ENCODE data around the gene SCPEP1. TPM values are rescaled to one million over a fixed set of nuclear protein-coding genes. Genes with fewer than 3 reads are reported as not detected.

The SCPEP1 gene
- total and polyA plus RNA-seq, 2 of the 13 experiments (the other 11 are each of a cell fraction or from before 2014, with no cell fraction given) = 24.3 to 27.3 TPM

DNA sequence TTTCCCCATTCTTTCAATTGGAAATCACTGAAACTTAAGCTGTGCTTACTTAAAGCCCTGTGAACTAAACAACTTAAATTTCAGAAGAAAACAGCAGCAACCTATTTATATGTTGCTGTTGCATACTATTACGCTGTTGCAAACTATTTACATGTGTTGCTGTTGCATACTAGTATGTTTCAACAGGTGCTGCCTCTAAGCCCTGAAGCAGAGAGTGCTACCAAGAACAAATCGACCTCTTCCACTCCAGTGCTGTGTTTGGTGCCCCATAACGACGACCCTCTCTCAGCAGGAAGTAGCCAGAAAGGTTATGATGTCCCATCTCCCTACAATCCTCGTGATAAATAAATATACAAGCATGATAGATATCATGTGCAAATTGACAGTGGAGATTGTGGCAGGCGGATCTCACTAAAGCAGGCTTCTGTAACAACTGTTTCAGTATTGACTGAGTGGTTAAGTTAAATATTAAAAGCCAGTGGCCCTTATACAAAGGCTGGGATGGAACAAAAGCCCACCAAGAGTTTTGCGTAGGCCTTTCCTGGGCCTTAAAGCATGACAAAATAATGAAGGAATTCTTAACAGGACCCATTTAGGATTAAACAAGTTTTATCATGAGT lies 5.7 kb upstream of the SCPEP1 start (continued):
- TF ChIP-seq, protein P1, sequence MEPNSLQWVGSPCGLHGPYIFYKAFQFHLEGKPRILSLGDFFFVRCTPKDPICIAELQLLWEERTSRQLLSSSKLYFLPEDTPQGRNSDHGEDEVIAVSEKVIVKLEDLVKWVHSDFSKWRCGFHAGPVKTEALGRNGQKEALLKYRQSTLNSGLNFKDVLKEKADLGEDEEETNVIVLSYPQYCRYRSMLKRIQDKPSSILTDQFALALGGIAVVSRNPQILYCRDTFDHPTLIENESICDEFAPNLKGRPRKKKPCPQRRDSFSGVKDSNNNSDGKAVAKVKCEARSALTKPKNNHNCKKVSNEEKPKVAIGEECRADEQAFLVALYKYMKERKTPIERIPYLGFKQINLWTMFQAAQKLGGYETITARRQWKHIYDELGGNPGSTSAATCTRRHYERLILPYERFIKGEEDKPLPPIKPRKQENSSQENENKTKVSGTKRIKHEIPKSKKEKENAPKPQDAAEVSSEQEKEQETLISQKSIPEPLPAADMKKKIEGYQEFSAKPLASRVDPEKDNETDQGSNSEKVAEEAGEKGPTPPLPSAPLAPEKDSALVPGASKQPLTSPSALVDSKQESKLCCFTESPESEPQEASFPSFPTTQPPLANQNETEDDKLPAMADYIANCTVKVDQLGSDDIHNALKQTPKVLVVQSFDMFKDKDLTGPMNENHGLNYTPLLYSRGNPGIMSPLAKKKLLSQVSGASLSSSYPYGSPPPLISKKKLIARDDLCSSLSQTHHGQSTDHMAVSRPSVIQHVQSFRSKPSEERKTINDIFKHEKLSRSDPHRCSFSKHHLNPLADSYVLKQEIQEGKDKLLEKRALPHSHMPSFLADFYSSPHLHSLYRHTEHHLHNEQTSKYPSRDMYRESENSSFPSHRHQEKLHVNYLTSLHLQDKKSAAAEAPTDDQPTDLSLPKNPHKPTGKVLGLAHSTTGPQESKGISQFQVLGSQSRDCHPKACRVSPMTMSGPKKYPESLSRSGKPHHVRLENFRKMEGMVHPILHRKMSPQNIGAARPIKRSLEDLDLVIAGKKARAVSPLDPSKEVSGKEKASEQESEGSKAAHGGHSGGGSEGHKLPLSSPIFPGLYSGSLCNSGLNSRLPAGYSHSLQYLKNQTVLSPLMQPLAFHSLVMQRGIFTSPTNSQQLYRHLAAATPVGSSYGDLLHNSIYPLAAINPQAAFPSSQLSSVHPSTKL (CRISPR knock-in tag; IDR thresholded peaks at IDR 0.05) = 0 out of 2 replicates have a peak, but pooled peaks have one; percentile 16
- TF ChIP-seq FOXA1 (IDR thresholded peaks at IDR 0.05) (no peak), FOXA1 (CRISPR knock-in tag; IDR thresholded peaks at IDR 0.05) (peak; percentile 41), IKZF4 (CRISPR knock-in tag; IDR thresholded peaks at IDR 0.05; ENCODE audit: borderline replicate concordance, low read depth, not compliant biosample characterization) (no peak), GTF3A (CRISPR knock-in tag; conservative IDR thresholded peaks at IDR 0.05) (no peak), SRF (IDR thresholded peaks at IDR 0.05; ENCODE audit: low read depth, low read length) (no peak), MIXL1 (CRISPR knock-in tag; IDR thresholded peaks at IDR 0.05) (no peak), TBP (CRISPR knock-in tag; IDR thresholded peaks at IDR 0.05) (no peak), ZNF232 (CRISPR knock-in tag; IDR thresholded peaks at IDR 0.05; ENCODE audit: borderline replicate concordance) (no peak), PLRG1 (conservative IDR thresholded peaks at IDR 0.05) (no peak), ATAD3A (CRISPR knock-in tag; IDR thresholded peaks at IDR 0.05) (no peak), ZNF660 (CRISPR knock-in tag; IDR thresholded peaks at IDR 0.05; ENCODE audit: borderline replicate concordance, low read depth) (no peak), NR2F6 (IDR thresholded peaks at IDR 0.05) (no peak), NR2F6 (CRISPR knock-in tag; IDR thresholded peaks at IDR 0.05) (no peak), ZNF251 (CRISPR knock-in tag; IDR thresholded peaks at IDR 0.05) (no peak), SOX13 (IDR thresholded peaks at IDR 0.05) (no peak), SOX13 (CRISPR knock-in tag; conservative IDR thresholded peaks at IDR 0.05 in 1 of 2, IDR thresholded peaks at IDR 0.05 in 1 of 2) (0 out of 4 replicates have a peak, but pooled peaks of 1 of the 2 experiments have one; percentile 10)
- TF ChIP-seq, protein P2, sequence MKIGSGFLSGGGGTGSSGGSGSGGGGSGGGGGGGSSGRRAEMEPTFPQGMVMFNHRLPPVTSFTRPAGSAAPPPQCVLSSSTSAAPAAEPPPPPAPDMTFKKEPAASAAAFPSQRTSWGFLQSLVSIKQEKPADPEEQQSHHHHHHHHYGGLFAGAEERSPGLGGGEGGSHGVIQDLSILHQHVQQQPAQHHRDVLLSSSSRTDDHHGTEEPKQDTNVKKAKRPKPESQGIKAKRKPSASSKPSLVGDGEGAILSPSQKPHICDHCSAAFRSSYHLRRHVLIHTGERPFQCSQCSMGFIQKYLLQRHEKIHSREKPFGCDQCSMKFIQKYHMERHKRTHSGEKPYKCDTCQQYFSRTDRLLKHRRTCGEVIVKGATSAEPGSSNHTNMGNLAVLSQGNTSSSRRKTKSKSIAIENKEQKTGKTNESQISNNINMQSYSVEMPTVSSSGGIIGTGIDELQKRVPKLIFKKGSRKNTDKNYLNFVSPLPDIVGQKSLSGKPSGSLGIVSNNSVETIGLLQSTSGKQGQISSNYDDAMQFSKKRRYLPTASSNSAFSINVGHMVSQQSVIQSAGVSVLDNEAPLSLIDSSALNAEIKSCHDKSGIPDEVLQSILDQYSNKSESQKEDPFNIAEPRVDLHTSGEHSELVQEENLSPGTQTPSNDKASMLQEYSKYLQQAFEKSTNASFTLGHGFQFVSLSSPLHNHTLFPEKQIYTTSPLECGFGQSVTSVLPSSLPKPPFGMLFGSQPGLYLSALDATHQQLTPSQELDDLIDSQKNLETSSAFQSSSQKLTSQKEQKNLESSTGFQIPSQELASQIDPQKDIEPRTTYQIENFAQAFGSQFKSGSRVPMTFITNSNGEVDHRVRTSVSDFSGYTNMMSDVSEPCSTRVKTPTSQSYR (CRISPR knock-in tag; IDR thresholded peaks at IDR 0.05; ENCODE audit: borderline replicate concordance) = no peak
- TF ChIP-seq, protein P3, sequence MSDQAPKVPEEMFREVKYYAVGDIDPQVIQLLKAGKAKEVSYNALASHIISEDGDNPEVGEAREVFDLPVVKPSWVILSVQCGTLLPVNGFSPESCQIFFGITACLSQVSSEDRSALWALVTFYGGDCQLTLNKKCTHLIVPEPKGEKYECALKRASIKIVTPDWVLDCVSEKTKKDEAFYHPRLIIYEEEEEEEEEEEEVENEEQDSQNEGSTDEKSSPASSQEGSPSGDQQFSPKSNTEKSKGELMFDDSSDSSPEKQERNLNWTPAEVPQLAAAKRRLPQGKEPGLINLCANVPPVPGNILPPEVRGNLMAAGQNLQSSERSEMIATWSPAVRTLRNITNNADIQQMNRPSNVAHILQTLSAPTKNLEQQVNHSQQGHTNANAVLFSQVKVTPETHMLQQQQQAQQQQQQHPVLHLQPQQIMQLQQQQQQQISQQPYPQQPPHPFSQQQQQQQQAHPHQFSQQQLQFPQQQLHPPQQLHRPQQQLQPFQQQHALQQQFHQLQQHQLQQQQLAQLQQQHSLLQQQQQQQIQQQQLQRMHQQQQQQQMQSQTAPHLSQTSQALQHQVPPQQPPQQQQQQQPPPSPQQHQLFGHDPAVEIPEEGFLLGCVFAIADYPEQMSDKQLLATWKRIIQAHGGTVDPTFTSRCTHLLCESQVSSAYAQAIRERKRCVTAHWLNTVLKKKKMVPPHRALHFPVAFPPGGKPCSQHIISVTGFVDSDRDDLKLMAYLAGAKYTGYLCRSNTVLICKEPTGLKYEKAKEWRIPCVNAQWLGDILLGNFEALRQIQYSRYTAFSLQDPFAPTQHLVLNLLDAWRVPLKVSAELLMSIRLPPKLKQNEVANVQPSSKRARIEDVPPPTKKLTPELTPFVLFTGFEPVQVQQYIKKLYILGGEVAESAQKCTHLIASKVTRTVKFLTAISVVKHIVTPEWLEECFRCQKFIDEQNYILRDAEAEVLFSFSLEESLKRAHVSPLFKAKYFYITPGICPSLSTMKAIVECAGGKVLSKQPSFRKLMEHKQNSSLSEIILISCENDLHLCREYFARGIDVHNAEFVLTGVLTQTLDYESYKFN (CRISPR knock-in tag; conservative IDR thresholded peaks at IDR 0.05) = peak; percentile 38; the same call in 1 of the 2 replicates
